NCI-H1105 treated with DMSO at 0.1 percent for 48 hours (cell line): ENCODE measurements around the gene CRABP2.

Experiments used
- DNase-seq: peaks from one replicate; lab custom pipeline; 2025; lab: John Stamatoyannopoulos, UW

Gene CRABP2

GRCh38 chr1:156705321-156705917 is at the start of gene CRABP2:
Gene CRABP2, minus strand, starts transcription at chr1:156705583. Its CDS starts 137 bp downstream, at chr1:156705446.
- peak; percentile 62 for DNase-seq

- DNase-seq, result no peak
Measured at GRCh38 chr1:156754219-156754618, 48.8 kb upstream of the CRABP2 start.

DNA sequence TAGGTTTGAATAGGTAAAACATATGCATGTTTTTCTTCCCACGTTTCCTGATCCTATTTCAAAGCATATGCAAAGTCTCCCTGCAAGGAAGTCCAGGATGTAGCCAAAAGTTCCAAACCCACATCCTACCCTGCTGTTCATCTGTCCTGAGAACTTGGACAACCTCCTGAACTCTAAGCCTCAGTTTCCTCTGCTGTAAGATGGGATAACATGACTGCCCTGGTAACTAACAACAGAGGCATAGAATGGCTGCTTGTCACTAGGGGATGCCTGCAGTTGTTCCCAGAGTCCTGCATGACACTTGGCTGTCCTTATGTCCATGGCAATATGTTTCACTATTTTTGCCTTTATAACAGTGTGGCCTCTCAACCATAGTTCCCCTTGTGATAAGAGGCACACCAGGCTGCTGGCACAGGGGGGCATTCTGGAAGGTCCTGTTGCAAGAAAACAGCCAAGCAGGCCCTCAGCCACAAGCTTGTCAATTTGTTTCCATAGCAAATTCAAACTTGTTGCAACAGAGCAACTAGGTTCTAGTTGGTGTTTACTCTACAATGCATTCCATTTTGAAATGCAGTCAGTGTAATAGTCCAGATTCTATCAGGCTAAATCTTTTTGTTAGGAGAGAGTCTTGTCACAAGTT is 47.6 kb upstream of the CRABP2 start:
- DNase-seq, result no peak

GRCh38 chr1:156751757-156752481 is 46.5 kb upstream of the CRABP2 start:
- peak; percentile 94 for DNase-seq

- DNase-seq, result no peak
Measured at GRCh38 chr1:156751451-156751756, 46.0 kb upstream of the CRABP2 start, which contains the start of gene HDGF. Gene HDGF, minus strand, starts transcription at chr1:156751675. Its CDS starts 246 bp downstream, at chr1:156751429.

DNA sequence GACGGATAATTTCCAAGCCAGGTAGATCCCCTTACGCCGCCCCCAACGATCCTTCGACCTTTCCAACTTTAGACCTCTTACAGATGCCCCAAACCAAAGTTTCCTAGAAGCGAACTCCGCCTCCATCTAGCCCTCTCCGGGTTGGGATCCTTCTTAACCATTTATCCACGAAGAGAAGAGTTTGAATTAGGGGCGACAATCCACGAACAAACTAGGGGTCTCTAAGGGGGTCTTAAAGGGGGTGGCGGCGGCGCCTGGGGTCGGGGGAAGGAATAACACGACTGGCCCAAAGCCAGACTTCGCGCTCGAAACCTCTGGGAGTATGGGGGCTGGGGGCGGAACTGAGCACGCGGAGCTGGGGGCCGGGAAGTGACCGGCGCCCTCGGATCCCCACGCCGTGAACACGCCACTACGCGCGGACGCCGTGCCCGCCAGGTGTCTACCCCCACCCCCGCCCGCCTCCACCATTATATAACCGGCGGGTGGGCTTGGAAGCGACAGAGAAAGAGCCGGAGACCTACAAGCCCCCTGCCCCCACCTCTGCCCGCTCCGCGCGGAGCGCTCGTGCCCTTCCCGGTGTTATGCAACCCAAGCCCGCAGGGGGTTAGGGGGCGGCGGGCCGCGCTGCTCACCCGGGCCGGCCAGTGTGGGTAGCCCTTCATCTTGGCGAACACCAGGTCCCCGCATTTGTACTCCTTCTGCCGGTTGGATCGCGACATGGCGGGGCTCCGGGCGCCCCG is 45.5 kb upstream of the CRABP2 start:
- peak; percentile 31 for DNase-seq

DNA sequence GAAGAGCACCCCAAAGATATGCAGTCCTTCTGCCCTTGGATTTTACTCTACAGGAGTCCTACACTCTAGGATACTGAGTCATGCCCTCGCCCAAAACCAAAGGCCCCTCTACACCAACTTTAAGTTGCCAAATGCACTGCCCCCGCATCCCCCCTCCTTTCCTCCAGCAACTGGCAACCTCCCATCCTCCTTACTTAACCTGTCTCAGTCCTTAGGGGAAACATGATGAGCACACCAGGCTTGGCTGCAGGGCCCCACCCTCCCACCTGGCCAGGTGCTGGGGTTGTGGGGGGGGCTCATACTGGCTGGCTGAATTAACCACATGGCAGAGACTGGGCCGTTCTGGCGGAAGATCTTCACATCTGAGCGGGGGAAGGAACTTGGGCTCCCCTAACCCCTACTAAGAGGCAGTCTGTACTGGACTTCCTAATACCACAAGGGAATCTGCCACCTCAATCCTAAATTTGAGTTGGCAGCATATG is 44.8 kb upstream of the CRABP2 start:
- peak; percentile 38 for DNase-seq

DNA sequence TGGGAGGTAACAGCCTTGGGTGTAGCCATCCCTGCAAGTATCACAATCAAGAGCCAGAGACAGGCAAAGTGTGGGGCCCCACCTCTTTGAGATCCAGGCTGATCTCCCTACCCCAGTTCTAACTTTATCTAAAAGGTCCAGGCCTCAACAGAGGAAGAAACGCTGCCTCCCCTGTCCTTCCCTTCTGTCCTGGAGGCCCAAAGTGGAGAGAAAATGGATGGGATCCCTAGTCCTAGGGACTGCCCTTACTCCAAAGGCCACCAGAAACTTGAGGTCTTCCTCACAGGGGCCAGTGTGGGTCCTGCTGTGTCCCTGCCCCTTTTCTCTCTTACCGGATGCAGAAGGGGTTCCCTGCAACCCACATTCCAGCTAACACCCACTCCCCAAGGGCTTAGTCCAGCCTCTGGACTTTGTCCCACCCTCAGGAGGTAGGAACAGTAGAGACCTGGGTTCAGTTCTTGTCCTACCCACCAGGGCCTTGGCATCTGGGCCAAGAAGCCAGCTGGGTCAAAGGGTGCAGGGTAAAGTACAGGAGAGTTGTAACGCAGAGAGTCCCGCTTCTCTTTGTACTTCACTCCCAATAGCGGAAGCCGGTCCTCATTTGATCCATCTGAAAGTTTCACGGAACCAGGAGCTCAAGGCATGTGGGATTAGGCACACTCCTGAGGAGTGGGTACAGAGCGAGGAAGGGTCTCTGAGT is 44.2 kb upstream of the CRABP2 start:
- no peak for DNase-seq

DNA sequence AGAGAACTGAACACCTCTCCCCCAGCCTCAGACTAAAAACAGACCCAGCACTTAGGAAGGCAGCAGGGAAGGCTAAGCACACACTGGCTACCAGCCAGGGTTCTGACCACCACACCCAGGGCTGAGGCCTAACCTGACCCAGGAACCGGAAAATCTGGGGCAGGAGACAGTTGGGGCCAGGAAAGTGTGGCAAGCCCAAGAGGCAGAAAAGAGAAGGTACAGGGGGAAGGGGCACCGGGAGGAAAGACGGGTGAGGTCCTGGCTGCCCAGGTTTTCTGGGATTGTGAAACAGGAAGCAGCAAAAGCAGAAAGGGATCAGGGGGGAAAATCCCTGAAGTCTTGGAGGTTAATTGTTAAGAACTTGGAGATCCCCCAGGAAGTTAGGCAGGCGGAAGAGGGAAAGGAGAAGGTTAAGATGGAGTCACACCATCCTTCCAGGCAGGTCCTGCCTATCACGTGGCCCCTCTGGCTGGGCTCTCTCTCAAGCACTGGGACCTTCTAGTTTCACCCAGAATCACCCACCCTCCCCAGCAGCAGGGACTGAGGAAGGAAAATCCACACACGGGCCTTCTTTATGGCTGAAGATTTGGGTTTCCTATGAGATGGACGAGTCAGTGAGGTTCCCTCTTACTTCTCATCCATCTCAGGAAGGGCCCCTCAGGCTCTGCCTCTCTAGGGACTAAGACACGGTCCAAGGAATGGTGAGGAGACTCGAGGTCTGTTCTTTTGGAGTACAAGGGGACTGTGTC is 43.5 kb upstream of the CRABP2 start:
- DNase-seq, result no peak

- no peak for DNase-seq
Measured at GRCh38 chr1:156747742-156748669, 42.6 kb upstream of the CRABP2 start.

DNA sequence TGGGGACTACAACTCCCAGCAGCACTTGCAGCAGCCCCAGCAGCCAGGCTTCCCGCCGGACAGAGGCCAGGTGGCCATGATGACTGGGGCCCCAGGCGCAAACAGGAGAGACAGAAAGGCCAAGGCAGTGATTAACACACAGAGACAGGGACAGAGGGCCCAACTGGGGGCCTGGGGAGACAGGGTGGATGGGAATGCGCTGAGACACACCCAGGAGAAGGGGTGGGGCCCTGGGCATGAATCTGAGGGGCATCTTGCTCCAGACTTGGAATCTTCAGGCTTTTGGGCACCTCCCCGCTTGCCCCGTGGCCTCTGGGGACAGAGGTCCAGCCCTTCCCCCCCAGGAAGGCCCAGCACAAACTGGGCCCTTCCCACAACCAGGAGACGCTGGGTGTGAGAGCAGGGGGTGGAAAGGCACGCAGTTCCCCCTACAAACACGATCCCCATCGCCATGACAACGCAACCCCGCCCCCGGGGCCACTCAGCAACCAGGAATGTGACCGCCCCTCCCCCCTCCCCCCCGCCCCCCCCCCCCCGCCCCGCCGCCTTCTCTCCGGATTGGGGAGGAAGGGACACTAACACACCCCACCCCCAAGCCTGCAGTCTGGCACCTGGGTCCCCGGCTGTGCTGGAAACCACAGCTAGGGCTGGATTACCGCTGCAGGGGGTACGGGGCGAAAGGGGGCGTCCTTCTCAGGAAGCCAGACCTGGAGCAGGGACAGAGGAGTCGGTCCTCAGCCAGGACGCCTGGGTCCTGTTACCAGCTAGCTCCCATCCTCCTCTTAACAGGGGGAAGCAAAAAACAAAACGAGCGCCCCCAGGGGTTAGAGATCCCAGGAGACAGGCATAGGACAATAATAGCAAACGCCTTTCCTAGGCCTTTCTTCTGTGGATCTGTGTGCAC is 41.6 kb upstream of the CRABP2 start:
- peak; percentile 69 for DNase-seq

DNA sequence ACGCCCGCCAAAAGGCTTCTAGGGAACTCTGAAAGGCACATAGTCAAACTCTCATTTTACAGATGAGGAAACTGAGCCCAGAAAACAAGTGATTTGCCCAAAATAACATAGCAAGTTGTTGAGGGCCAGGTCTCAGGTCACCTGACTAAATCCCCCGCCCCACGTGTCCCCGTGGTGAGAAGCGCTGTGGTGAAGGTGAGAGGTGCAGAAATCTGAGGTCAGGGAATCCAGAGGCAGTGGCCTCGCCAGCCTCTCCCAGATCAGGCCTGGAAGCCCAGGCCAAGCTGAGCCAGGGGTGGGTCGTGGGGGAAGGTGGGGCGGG is 41.0 kb upstream of the CRABP2 start:
- no peak for DNase-seq

DNA sequence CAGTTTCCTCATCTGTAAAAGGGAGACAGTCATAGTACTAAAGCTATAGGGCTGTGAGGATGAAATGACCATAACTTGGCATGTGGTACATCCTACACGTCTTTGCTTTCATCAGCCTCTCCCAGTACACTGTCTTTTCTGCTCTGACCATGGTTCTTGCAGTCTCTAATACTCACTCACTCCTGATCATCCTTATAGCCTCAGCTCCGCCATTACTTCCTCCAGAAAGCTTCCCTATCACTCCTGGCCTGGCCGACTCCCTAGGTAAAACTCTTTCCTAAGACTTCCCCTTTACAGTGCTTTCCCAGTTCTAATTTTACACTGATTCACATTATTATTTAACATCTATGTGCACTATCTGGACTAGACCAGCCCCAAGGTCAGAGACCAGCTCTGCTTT is 40.5 kb upstream of the CRABP2 start:
- DNase-seq, result no peak

DNA sequence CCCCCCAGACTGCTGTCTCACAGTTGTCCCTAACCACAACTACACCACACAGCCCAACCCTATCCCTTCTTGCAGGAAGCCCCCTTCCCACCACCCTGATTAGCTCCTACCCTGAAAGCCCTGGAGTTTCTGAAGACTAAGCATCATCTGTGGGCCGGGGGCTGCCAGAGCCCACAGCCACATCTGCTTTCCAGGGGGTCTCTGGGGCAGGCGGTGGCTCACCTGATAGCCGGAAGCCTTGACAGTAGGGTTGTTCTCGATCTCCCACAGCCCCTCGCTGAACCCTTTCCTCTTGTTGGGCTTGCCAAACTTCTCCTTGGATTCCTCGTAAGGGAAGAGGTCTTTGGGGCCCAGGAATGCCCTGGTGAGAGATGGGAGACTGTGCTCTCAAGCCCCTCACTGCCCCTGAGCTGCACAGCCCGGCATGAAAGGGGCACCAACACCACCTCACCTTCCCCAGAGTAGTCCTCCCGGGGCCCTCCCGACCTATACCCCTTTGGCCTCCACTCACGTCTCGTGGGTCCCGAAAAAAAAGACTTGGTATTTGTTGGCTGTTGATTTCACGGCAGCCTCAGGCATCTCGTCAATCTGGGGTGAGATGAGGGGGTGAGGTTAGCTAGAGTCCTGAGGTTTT is 39.5 kb upstream of the CRABP2 start:
- DNase-seq, result no peak

DNA sequence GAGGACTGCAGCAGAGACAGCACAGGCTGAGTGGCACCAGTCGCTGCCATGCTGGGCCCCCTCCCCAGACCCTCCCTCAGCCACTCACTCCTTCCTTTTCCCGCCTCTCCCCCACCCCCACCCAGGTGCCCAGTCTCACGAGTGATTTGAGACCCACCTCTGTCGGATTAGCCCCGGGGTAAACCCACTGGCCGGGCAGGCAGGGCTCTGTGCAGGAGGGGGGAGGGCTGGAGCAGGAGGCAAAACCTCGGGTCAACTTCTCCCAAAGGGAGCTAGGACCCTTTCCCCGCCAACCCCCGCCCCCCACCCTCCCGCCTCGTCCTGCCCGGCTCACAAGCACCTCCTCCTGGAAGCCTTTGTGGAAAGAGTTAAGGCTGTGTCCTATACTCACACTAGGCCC is 39.0 kb upstream of the CRABP2 start:
- DNase-seq, result no peak

GRCh38 chr1:156743367-156744302 is 38.3 kb upstream of the CRABP2 start:
- DNase-seq, result no peak

DNA sequence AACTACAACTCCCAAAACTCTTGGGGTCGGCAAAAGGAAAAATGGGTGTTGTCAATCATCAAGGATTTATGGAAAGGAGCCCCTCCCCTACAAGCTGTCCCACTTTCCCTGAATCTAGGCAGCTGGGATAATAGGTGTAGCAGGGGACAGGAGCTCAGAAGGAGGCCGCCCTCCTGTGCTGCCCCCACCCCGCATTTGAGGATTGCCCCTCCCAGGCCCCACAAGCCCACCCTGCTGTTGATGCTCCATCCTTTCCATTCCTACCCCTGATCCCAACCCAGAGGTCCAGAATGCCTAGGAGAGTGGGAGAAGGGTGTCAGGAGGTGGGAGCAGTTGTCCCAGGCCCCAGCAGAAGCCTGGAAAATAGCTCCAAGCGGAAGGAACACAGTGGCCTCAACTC is 37.4 kb upstream of the CRABP2 start:
- no peak for DNase-seq

DNA sequence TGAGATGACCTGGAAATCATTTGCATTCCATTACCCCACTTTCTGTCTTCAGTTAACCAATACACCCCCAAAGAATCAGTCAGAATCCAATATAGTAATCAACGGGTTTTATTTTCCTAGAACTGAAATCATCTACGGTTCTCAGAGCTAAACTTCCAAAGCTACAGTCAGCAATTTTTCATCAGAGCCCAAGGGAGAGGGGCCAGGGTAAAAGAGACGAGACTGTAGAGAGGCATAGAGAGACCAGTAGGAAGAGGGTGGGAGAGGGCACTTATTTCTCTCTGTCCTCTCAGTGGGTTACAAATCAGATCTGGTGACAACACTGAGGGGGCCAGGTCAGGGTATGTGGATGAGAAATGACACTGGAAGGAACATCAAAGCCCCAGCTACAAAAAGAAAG is 36.6 kb upstream of the CRABP2 start:
- no peak for DNase-seq
